SK-N-SH treated with all-trans-retinoic acid at 6 μM for 48 hours (cell line): ENCODE results near the gene C12orf57.

Source experiments
- ATAC-seq: fragments of 200-7000 bp; cut with Tn5 transposase; 3 replicates; pipeline ENCODE4 v1.9.1; 2020; ENCODE audit warnings: mild to moderate bottlenecking, moderate library complexity
- ARNTL ChIP-seq: fragments of 450-650 bp; formaldehyde crosslinking; IDR thresholded peaks from 2 replicates; pipeline ENCODE4 v1.5.0; 2020; ENCODE audit warnings: low read depth, mild to moderate bottlenecking, moderate library complexity, borderline replicate concordance
- BACH2 ChIP-seq: fragments of 250-450 bp; sonication (Bioruptor Pico); IDR thresholded peaks from 2 replicates; pipeline ENCODE4 v1.9.0; 2021; ENCODE audit warnings: mild to moderate bottlenecking, borderline replicate concordance
- CREB5 ChIP-seq: fragments of 250-450 bp; sonication (Bioruptor Pico); IDR thresholded peaks from 2 replicates; pipeline ENCODE4 v1.5.1; 2020; ENCODE audit warnings: low read depth, mild to moderate bottlenecking, moderate library complexity
- CSDC2 ChIP-seq: fragments of 250-450 bp; sonication (Bioruptor Pico); IDR thresholded peaks from 2 replicates; pipeline ENCODE4 v1.5.0; 2020; ENCODE audit warnings: mild to moderate bottlenecking, moderate library complexity
- CSRNP3 ChIP-seq: fragments of 250-450 bp; sonication (Bioruptor Pico); IDR thresholded peaks from 2 replicates; pipeline ENCODE4 v1.5.1; 2021; ENCODE audit warnings: mild to moderate bottlenecking, moderate library complexity
- ESRRG ChIP-seq: fragments of 250-450 bp; sonication (Bioruptor Pico); IDR thresholded peaks from 2 replicates; pipeline ENCODE4 v1.6.1; 2021; ENCODE audit warnings: mild to moderate bottlenecking
- GLIS3 ChIP-seq: fragments of 250-450 bp; sonication (Bioruptor Pico); IDR thresholded peaks from 2 replicates; pipeline ENCODE4 v1.5.0; 2020; ENCODE audit warnings: mild to moderate bottlenecking, moderate library complexity
- ISL1 ChIP-seq: fragments of 250-450 bp; sonication (Bioruptor Pico); IDR thresholded peaks from 2 replicates; pipeline ENCODE4 v2.1.2; 2022; ENCODE audit warnings: mild to moderate bottlenecking, moderate library complexity
- OSR1 ChIP-seq: fragments of 250-450 bp; sonication (Bioruptor Pico); IDR thresholded peaks from 2 replicates; pipeline ENCODE4 v1.8.0; 2022; ENCODE audit warnings: moderate library complexity, mild to moderate bottlenecking, inconsistent platforms
- PATZ1 ChIP-seq: fragments of 250-450 bp; sonication (Bioruptor Pico); IDR thresholded peaks from 2 replicates; pipeline ENCODE4 v1.8.0; 2020; ENCODE audit warnings: mild to moderate bottlenecking, moderate library complexity, borderline replicate concordance
- PPARA ChIP-seq: fragments of 250-450 bp; sonication (Bioruptor Pico); IDR thresholded peaks from 2 replicates; pipeline ENCODE4 v1.5.0; 2020; ENCODE audit warnings: mild to moderate bottlenecking, borderline replicate concordance
- RARB ChIP-seq: fragments of 250-450 bp; sonication (Bioruptor Pico); IDR thresholded peaks from 2 replicates; pipeline ENCODE4 v1.8.0; 2021; ENCODE audit warnings: mild to moderate bottlenecking, moderate library complexity
- SNAI2 ChIP-seq: fragments of 250-450 bp; sonication (Bioruptor Pico); IDR thresholded peaks from 2 replicates; pipeline ENCODE4 v1.5.0; 2020; ENCODE audit warnings: mild to moderate bottlenecking, moderate library complexity
- TCF4 ChIP-seq: fragments of 250-450 bp; sonication (Bioruptor Pico); IDR thresholded peaks from 2 replicates; pipeline ENCODE4 v1.8.0; 2021; ENCODE audit warnings: mild to moderate bottlenecking, moderate library complexity, borderline replicate concordance
- TOX ChIP-seq: fragments of 250-450 bp; sonication (Bioruptor Pico); IDR thresholded peaks from 2 replicates; pipeline ENCODE4 v1.8.0; 2021; ENCODE audit warnings: mild to moderate bottlenecking, moderate library complexity, borderline replicate concordance
- TSHZ2 ChIP-seq: fragments of 250-450 bp; sonication (Bioruptor Pico); IDR thresholded peaks from 2 replicates; pipeline ENCODE4 v1.5.0; 2020; ENCODE audit warnings: mild to moderate bottlenecking, moderate library complexity
- ZC3H10 ChIP-seq: fragments of 250-450 bp; sonication (Bioruptor Pico); IDR thresholded peaks from 2 replicates; pipeline ENCODE4 v1.5.1; 2021; ENCODE audit warnings: mild to moderate bottlenecking, moderate library complexity
- ZFP3 ChIP-seq: fragments of 250-450 bp; sonication (Bioruptor Pico); IDR thresholded peaks from 2 replicates; pipeline ENCODE4 v1.5.0; 2020; ENCODE audit warnings: mild to moderate bottlenecking, moderate library complexity
- ZFP30 ChIP-seq: fragments of 450-650 bp; formaldehyde crosslinking; IDR thresholded peaks from 2 replicates; pipeline ENCODE4 v1.5.0; 2022; ENCODE audit warnings: mild to moderate bottlenecking, moderate library complexity
- ZNF565 ChIP-seq: fragments of 450-650 bp; formaldehyde crosslinking; conservative IDR thresholded peaks from 2 replicates; pipeline ENCODE4 v1.5.0; 2020; ENCODE audit warnings: low read depth, mild to moderate bottlenecking, moderate library complexity
- ZNF70 ChIP-seq: fragments of 450-650 bp; formaldehyde crosslinking; IDR thresholded peaks from 2 replicates; pipeline ENCODE4 v1.5.0; 2020; ENCODE audit warnings: mild to moderate bottlenecking, moderate library complexity
- ZNF8 ChIP-seq: fragments of 450-650 bp; formaldehyde crosslinking; IDR thresholded peaks from 2 replicates; pipeline ENCODE4 v1.5.0; 2020; ENCODE audit warnings: mild to moderate bottlenecking, moderate library complexity
- TF ChIP-seq, protein P1 (sequence below): fragments of 250-450 bp; sonication (Bioruptor Pico); IDR thresholded peaks from 2 replicates; pipeline ENCODE4 v1.8.0; 2021; ENCODE audit warnings: low read depth, mild to moderate bottlenecking, moderate library complexity, borderline replicate concordance

C12orf57 gene

DNA sequence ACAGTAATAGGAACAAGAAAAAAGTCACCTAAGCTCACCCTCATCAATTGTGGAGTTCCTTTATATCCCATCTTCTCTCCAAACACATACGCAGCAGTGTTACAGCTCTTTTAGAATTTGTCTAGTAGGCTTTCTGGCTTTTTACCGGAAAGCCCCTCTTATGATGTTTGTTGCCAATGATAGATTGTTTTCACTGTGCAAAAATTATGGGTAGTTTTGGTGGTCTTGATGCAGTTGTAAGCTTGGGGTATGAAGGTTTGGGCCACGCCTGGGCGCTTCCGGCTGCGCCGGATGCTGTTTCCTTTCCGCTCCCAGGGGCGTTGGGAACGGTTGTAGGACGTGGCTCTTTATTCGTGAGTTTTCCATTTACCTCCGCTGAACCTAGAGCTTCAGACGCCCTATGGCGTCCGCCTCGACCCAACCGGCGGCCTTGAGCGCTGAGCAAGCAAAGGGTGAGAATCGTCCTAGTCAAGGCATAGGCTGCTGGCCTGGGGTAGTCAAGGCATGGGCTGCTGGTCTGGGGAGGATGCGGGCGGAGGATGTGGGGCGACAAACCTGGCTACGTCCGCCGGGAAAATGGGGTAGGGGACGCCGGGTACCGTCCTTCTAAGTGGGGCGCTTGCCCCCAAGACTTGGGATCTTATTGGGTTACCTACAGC is at the start of gene C12orf57, which contains the start of gene RNU7-1:
Gene C12orf57, plus strand, starts transcription at position 301 of the 659 bp plus-strand sequence. Its CDS starts 100 bp downstream, at position 401.
Gene RNU7-1, plus strand, starts transcription at position 95 of the 659 bp plus-strand sequence.
- peak; percentile 70 for ATAC-seq
- TF ChIP-seq TSHZ2 (CRISPR knock-in tag) (peak; percentile 90), ZC3H10 (peak; percentile 98), ZNF70 (peak; percentile 77), BACH2 (CRISPR knock-in tag) (no peak), ISL1 (CRISPR knock-in tag) (no peak), CSDC2 (CRISPR knock-in tag) (peak; percentile 77), RARB (CRISPR knock-in tag) (peak; percentile 99), SNAI2 (peak; percentile 94), PPARA (peak; percentile 97), TOX (peak; percentile 98), PATZ1 (CRISPR knock-in tag) (peak; percentile 99), ARNTL (CRISPR knock-in tag) (peak; percentile 92), CREB5 (peak; percentile 100), ZFP30 (CRISPR knock-in tag) (peak; percentile 83), ZNF8 (CRISPR knock-in tag) (peak; percentile 80), CSRNP3 (CRISPR knock-in tag) (peak; percentile 99), ZNF565 (CRISPR knock-in tag) (peak; percentile 98), ZFP3 (CRISPR knock-in tag) (peak; percentile 66; the same call in 1 of the 2 replicates), OSR1 (CRISPR knock-in tag) (no peak), ESRRG (CRISPR knock-in tag) (peak; percentile 99), TCF4 (CRISPR knock-in tag) (peak; percentile 79), GLIS3 (CRISPR knock-in tag) (peak; percentile 100)
- TF ChIP-seq, protein P1, sequence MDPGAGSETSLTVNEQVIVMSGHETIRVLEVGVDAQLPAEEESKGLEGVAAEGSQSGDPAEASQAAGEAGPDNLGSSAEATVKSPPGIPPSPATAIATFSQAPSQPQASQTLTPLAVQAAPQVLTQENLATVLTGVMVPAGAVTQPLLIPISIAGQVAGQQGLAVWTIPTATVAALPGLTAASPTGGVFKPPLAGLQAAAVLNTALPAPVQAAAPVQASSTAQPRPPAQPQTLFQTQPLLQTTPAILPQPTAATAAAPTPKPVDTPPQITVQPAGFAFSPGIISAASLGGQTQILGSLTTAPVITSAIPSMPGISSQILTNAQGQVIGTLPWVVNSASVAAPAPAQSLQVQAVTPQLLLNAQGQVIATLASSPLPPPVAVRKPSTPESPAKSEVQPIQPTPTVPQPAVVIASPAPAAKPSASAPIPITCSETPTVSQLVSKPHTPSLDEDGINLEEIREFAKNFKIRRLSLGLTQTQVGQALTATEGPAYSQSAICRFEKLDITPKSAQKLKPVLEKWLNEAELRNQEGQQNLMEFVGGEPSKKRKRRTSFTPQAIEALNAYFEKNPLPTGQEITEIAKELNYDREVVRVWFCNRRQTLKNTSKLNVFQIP: peak; percentile 99

GRCh38 chr12:6894321-6894720 is 49.5 kb upstream of the C12orf57 start:
- TF ChIP-seq TSHZ2 (CRISPR knock-in tag): no peak
- no peak for TF ChIP-seq RARB (CRISPR knock-in tag)
- no peak for TF ChIP-seq ZNF8 (CRISPR knock-in tag)
- TF ChIP-seq TOX: no peak
- TF ChIP-seq TCF4 (CRISPR knock-in tag): no peak
- no peak for TF ChIP-seq ARNTL (CRISPR knock-in tag)
- TF ChIP-seq, protein P1: no peak
- ATAC-seq: no peak
